Prostate gland (tissue), 2 donors: Measurements from ENCODE around the gene C13orf46. TPM values are rescaled to one million over a fixed set of nuclear protein-coding genes. Genes with fewer than 3 reads are reported as not detected.

Experiments
- DNase-seq: peaks from one replicate; pipeline ENCODE4 v3.0.0-alpha.2; 2019; ENCODE audit warnings: low spot score
- H3K27ac ChIP-seq, 2 donors: fragments of 200-600 bp; sonication (generic); 2 replicates each; pipeline ENCODE4 v1.5.1; 2017 to 2019
- H3K27me3 ChIP-seq: fragments of 200-600 bp; sonication (generic); replicated peaks from 2 replicates; pipeline ENCODE4 v1.5.1; 2019; ENCODE audit not compliant: insufficient read depth
- H3K36me3 ChIP-seq, 2 donors: fragments of 200-600 bp; sonication (generic); 1 replicate in 1 of 2; 2 replicates in 1 of 2; pipeline versions ENCODE4 v1.5.1 to v1.8.1; 2017 to 2019
- H3K4me1 ChIP-seq: fragments of 200-600 bp; sonication (generic); replicated peaks from 2 replicates; pipeline ENCODE4 v1.5.1; 2019
- H3K4me3 ChIP-seq, 2 donors: fragments of 200-600 bp; sonication (generic); 2 replicates each; pipeline ENCODE4 v1.5.1; 2017 to 2019
- H3K9me3 ChIP-seq: fragments of 200-600 bp; sonication (generic); 2 replicates; pipeline ENCODE4 v1.5.1; 2017
- CTCF ChIP-seq, 4 experiments: fragments of 200-600 bp in 2 of 4; fragments of 450-650 bp in 2 of 4; sonication (generic) in 2 of 4; IDR thresholded peaks; 1 replicate in 3 of 4; 2 replicates in 1 of 4; pipeline ENCODE4 v1.5.1; 2016 to 2019; ENCODE audit warnings: antibody characterized with exemption in 4 of 4, mild to moderate bottlenecking in 2 of 4, moderate library complexity in 2 of 4
- POLR2A ChIP-seq: fragments of 450-650 bp; IDR thresholded peaks from one replicate; pipeline ENCODE4 v1.6.1; 2016; ENCODE audit warnings: antibody characterized with exemption, mild to moderate bottlenecking
- POLR2AphosphoS5 ChIP-seq: sonication (generic); formaldehyde crosslinking; IDR thresholded peaks from one replicate; pipeline ENCODE4 v1.6.1; 2017; ENCODE audit warnings: antibody characterized with exemption
- WGBS: methylation state at CpG from one replicate; pipeline ENCODE4 v1.1.5; 2018; 5-methylcytosine and 5-hydroxymethylcytosine counted together
- intact Hi-C: fragments of 100-400 bp; cut with DNase I; formaldehyde crosslinking; loops from one replicate; pipeline ENCODE4 v1.14.2; 2022
- total RNA-seq, 2 donors: library from RNA; depleted of rRNA; stranded (reverse); fragments of >200 nt; gene quantifications; one replicate each; pipeline ENCODE4 v1.1.0, GENCODE V29; 2016

Gene C13orf46
- total RNA-seq, 2 donors from 2014 or later, result 8.0 to 9.9 TPM

- no peak overlapping the region for H3K27ac ChIP-seq
- DNase-seq, result no peak
- intact Hi-C loops, result no loop called here
- WGBS, result 84% methylated on average over 29 of the region's 29 CpGs
- TF ChIP-seq CTCF (IDR thresholded peaks at IDR 0.05), result no peak
- no peak for TF ChIP-seq POLR2A
- TF ChIP-seq POLR2AphosphoS5, result no peak
- no peaks in the 10 kb centered on the region for H3K9me3 ChIP-seq
- H3K4me3 ChIP-seq, result no peak overlapping the region
- no peaks in the 10 kb centered on the region for H3K36me3 ChIP-seq
- H3K27me3 ChIP-seq, result no peaks in the 10 kb centered on the region
- no peaks in the 10 kb centered on the region for H3K4me1 ChIP-seq
Measured at GRCh38 chr13:113955235-113955634, 18.6 kb downstream of the C13orf46 start.

- DNase-seq, result no peak
- WGBS, result 75% methylated on average over 20 of the region's 20 CpGs
- Histone ChIP-seq H3K4me3 (no peak overlapping the region), H3K4me1 (no peaks in the 10 kb centered on the region), H3K36me3 (no peaks in the 10 kb centered on the region), H3K27ac (no peak overlapping the region), H3K27me3 (no peaks in the 10 kb centered on the region), H3K9me3 (no peaks in the 10 kb centered on the region)
- intact Hi-C loops, result no loop called here
- TF ChIP-seq POLR2AphosphoS5 (no peak), CTCF (IDR thresholded peaks at IDR 0.05) (no peak), POLR2A (no peak)
Measured at GRCh38 chr13:113954046-113954835, 19.6 kb downstream of the C13orf46 start.

GRCh38 chr13:113953561-113953960 lies 20.3 kb downstream of the C13orf46 start:
- H3K27me3 ChIP-seq, result no peaks in the 10 kb centered on the region
- no peaks in the 10 kb centered on the region for H3K9me3 ChIP-seq
- TF ChIP-seq POLR2AphosphoS5 (no peak), CTCF (IDR thresholded peaks at IDR 0.05) (no peak), POLR2A (no peak)
- H3K4me3 ChIP-seq, result no peak overlapping the region
- intact Hi-C loops, result no loop called here
- H3K4me1 ChIP-seq, result no peaks in the 10 kb centered on the region
- WGBS, result 85% methylated on average over 16 of the region's 16 CpGs
- H3K36me3 ChIP-seq, result no peaks in the 10 kb centered on the region
- no peak for DNase-seq
- H3K27ac ChIP-seq, result no peak overlapping the region

GRCh38 chr13:113952983-113953520 lies 20.8 kb downstream of the C13orf46 start:
- H3K9me3 ChIP-seq, result no peaks in the 10 kb centered on the region
- intact Hi-C loops, result no loop called here
- 92% methylated on average over 14 of the region's 18 CpGs for WGBS
- DNase-seq, result no peak
- H3K36me3 ChIP-seq, result no peaks in the 10 kb centered on the region
- no peaks in the 10 kb centered on the region for H3K27me3 ChIP-seq
- H3K4me1 ChIP-seq, result no peaks in the 10 kb centered on the region
- TF ChIP-seq CTCF (IDR thresholded peaks at IDR 0.05) (no peak), POLR2A (no peak), POLR2AphosphoS5 (no peak)
- H3K27ac ChIP-seq, result no peak overlapping the region
- no peak overlapping the region for H3K4me3 ChIP-seq
